Measurements from ENCODE around the gene SRSF3. TPM values are rescaled to one million over a fixed set of nuclear protein-coding genes. Genes with fewer than 3 reads are reported as not detected.

SRSF3 gene
- total RNA-seq, 1 donor from 2014 or later: 297 TPM

DNA sequence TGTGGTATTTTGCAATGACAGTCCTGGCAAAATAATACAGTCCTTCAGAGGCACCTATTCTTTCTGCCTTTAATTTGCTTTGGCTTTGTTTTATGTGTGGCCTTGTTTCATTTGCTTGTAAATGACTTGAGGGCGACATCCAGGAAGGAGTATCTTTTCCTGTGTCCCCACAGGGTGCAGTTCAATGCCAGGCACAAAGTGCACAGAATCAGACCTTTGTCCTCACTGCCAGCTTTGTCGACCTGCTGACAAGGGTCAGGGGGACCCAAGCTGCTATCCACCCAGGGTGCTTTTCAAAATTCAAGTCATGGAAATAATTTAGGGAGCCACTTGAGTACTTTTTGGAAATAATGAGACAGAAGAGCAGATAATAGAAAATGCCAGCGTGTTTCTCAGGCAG lies 47.4 kb downstream of the SRSF3 start:
- H3K9ac ChIP-seq: no peak overlapping the region
- no peak overlapping the region for H2AFZ ChIP-seq (replicated peaks)
- H3K27ac ChIP-seq: no peak overlapping the region
- H3K36me3 ChIP-seq: no peaks in the 10 kb centered on the region
- Mint-ChIP-seq H3K27ac (peak overlapping the region; percentile 89), H3K4me1 (peaks cover 40% of the 10 kb centered on the region), H3K4me3 (no peak overlapping the region), H3K27me3 (ENCODE audit: insufficient read depth, low read depth) (peaks cover 3% of the 10 kb centered on the region), H3K36me3 (no peaks in the 10 kb centered on the region), H3K9me3 (no peaks in the 10 kb centered on the region)
- no peak overlapping the region for H3K4me2 ChIP-seq
- DNase-seq (ENCODE audit: low spot score): no peak
- no peaks in the 10 kb centered on the region for H4K20me1 ChIP-seq (ENCODE audit: low read depth)
- no peaks in the 10 kb centered on the region for H3K27me3 ChIP-seq
- peaks cover 6% of the 10 kb centered on the region for H3F3A ChIP-seq (ENCODE audit: low read depth)
- TF ChIP-seq EZH2phosphoT487 (IDR thresholded peaks at IDR 0.05) (no peak), CTCF (IDR thresholded peaks at IDR 0.05) (no peak), EZH2 (IDR thresholded peaks at IDR 0.05) (no peak)
- H3K4me3 ChIP-seq: no peak overlapping the region
- H3K9me3 ChIP-seq (ENCODE audit: low read depth): no peaks in the 10 kb centered on the region
- H3K79me2 ChIP-seq (ENCODE audit: low read depth): no peaks in the 10 kb centered on the region
- H3K4me1 ChIP-seq: peaks cover 10% of the 10 kb centered on the region

GRCh38 chr6:36642913-36643817 lies 49.0 kb downstream of the SRSF3 start:
- TF ChIP-seq CTCF (IDR thresholded peaks at IDR 0.05) (no peak), EZH2phosphoT487 (IDR thresholded peaks at IDR 0.05) (no peak), EZH2 (IDR thresholded peaks at IDR 0.05) (no peak)
- no peaks in the 10 kb centered on the region for H3K27me3 Mint-ChIP-seq (ENCODE audit: insufficient read depth, low read depth)
- peaks cover 15% of the 10 kb centered on the region for H3F3A ChIP-seq (ENCODE audit: low read depth)
- no peak overlapping the region for H3K4me3 Mint-ChIP-seq
- DNase-seq (ENCODE audit: low spot score): no peak
- H2AFZ ChIP-seq (replicated peaks): no peak overlapping the region
- H4K20me1 ChIP-seq (ENCODE audit: low read depth): no peaks in the 10 kb centered on the region
- H3K9me3 Mint-ChIP-seq: no peaks in the 10 kb centered on the region
- no peaks in the 10 kb centered on the region for H3K9me3 ChIP-seq (ENCODE audit: low read depth)
- no peak overlapping the region for H3K27ac ChIP-seq
- no peaks in the 10 kb centered on the region for H3K36me3 Mint-ChIP-seq
- H3K4me2 ChIP-seq: no peak overlapping the region
- no peaks in the 10 kb centered on the region for H3K79me2 ChIP-seq (ENCODE audit: low read depth)
- peaks cover 19% of the 10 kb centered on the region for H3K4me1 ChIP-seq
- H3K27me3 ChIP-seq: no peaks in the 10 kb centered on the region
- no peak overlapping the region for H3K9ac ChIP-seq
- no peaks in the 10 kb centered on the region for H3K36me3 ChIP-seq
- peaks cover 27% of the 10 kb centered on the region for H3K4me1 Mint-ChIP-seq
- H3K4me3 ChIP-seq: no peak overlapping the region
- H3K27ac Mint-ChIP-seq: peak overlapping the region; percentile 37

- H3K9me3 Mint-ChIP-seq: no peaks in the 10 kb centered on the region
- Histone ChIP-seq H3K9ac (no peak overlapping the region), H3K79me2 (ENCODE audit: low read depth) (no peaks in the 10 kb centered on the region), H3K4me1 (peaks cover 19% of the 10 kb centered on the region), H3K36me3 (no peaks in the 10 kb centered on the region), H3K27me3 (no peaks in the 10 kb centered on the region), H4K20me1 (ENCODE audit: low read depth) (no peaks in the 10 kb centered on the region), H3K4me2 (no peak overlapping the region), H3K4me3 (no peak overlapping the region), H3K9me3 (ENCODE audit: low read depth) (no peaks in the 10 kb centered on the region), H3F3A (ENCODE audit: low read depth) (peaks cover 10% of the 10 kb centered on the region), H2AFZ (replicated peaks) (no peak overlapping the region), H3K27ac (no peak overlapping the region)
- H3K36me3 Mint-ChIP-seq: no peaks in the 10 kb centered on the region
- H3K4me3 Mint-ChIP-seq: no peak overlapping the region
- H3K27me3 Mint-ChIP-seq (ENCODE audit: insufficient read depth, low read depth): no peaks in the 10 kb centered on the region
- no peak overlapping the region for H3K27ac Mint-ChIP-seq
- DNase-seq (ENCODE audit: low spot score): no peak
- no peak for TF ChIP-seq CTCF (IDR thresholded peaks at IDR 0.05)
- no peak for TF ChIP-seq EZH2 (IDR thresholded peaks at IDR 0.05)
- TF ChIP-seq EZH2phosphoT487 (IDR thresholded peaks at IDR 0.05): no peak
- H3K4me1 Mint-ChIP-seq: peaks cover 29% of the 10 kb centered on the region
These were observed 49.8 kb downstream of the SRSF3 start for GRCh38 chr6:36643977-36644376.

Measured in neural progenitor cell (in vitro differentiated cells).